C4-2B (cell line): ENCODE data around the gene CASZ1.

Experiments used
- ZFX ChIP-seq: fragments of 450-650 bp; IDR thresholded peaks from 2 replicates; pipeline ENCODE4 v1.6.1; 2017
- TF ChIP-seq, protein P1 (sequence below): fragments of 450-650 bp; conservative IDR thresholded peaks from 2 replicates; pipeline ENCODE4 v1.5.1; 2017; ENCODE audit warnings: mild to moderate bottlenecking

DNA sequence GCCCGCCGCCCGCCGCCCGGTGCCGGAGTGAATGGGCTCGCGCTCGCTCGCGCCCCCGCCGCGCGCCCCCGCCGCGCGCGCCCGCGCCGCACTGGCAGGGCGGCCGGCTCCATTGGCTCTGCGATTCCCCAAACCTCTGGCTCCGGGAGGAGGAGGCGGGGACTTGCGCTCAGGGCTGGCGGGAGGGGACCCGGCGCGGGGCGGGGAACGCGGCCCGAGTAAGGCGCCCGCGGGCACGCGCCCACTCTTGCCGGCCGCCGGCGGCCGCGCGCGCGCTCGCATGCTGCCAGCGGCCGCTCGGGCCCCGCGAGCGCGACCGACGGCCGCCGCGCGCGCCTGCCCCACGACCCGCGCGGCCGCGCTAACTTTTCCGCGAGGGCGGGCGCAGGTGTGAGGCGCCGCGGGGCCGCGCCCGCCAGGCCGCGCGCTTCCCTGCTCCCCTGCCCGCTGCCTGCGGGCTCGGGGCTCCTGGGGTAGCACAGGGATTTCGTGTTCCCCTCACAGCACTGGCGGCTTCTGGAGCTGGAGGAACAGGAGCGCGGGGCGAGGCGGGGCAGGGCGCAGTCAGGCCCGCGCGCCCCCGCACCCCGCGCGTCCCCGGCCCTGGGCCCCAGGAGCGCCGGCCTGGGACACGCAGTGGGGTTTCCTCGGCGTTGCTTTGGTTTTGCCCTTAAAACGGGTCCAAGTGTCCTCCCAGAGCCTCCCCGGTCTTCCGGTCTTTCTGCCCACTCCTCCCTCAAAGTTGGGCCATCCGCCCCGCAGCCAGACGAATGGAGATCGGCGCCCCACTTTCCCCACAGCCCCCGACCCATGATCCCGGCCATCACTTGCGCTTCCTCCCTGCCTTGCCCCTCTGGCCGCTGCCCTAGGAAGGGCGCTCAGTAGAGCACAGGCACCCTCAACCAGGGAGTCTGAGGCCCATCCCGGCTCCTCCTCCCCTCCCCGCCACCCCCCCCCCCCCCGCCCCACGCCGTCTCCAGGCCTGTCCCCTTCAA lies 101.5 kb downstream of the CASZ1 start:
- TF ChIP-seq ZFX, result no peak
- TF ChIP-seq, protein P1, sequence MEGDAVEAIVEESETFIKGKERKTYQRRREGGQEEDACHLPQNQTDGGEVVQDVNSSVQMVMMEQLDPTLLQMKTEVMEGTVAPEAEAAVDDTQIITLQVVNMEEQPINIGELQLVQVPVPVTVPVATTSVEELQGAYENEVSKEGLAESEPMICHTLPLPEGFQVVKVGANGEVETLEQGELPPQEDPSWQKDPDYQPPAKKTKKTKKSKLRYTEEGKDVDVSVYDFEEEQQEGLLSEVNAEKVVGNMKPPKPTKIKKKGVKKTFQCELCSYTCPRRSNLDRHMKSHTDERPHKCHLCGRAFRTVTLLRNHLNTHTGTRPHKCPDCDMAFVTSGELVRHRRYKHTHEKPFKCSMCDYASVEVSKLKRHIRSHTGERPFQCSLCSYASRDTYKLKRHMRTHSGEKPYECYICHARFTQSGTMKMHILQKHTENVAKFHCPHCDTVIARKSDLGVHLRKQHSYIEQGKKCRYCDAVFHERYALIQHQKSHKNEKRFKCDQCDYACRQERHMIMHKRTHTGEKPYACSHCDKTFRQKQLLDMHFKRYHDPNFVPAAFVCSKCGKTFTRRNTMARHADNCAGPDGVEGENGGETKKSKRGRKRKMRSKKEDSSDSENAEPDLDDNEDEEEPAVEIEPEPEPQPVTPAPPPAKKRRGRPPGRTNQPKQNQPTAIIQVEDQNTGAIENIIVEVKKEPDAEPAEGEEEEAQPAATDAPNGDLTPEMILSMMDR, result no peak
